IPS-20b (cell line): ENCODE data around the gene SCIN.

ENCODE experiments used
- H3K27ac ChIP-seq: one replicate; pipeline ENCODE4 v1.5.1; 2013; ENCODE audit warnings: low read length
- H3K27me3 ChIP-seq: 2 replicates; pipeline ENCODE4 v1.6.1; 2013; ENCODE audit warnings: mild to moderate bottlenecking, low read length, inconsistent platforms; ENCODE audit not compliant: insufficient read depth
- H3K36me3 ChIP-seq: 2 replicates; pipeline ENCODE4 v1.6.1; 2013; ENCODE audit warnings: low read depth, mild to moderate bottlenecking, inconsistent platforms, low read length, moderate library complexity; ENCODE audit not compliant: insufficient read depth
- H3K4me1 ChIP-seq: 2 replicates; pipeline ENCODE4 v1.6.1; 2013; ENCODE audit warnings: mild to moderate bottlenecking, control low read depth, inconsistent platforms, low read length, moderate library complexity; ENCODE audit not compliant: insufficient read depth
- H3K4me3 ChIP-seq: 2 replicates; pipeline ENCODE4 v1.5.1; 2013; ENCODE audit warnings: mild to moderate bottlenecking, low read length, inconsistent platforms
- H3K9ac ChIP-seq: 2 replicates; pipeline ENCODE4 v1.6.1; 2013; ENCODE audit warnings: low read depth, mild to moderate bottlenecking, inconsistent platforms, low read length, moderate library complexity
- H3K9me3 ChIP-seq: 2 replicates; pipeline ENCODE4 v1.6.1; 2013; ENCODE audit warnings: mild to moderate bottlenecking, low read depth, low read length, inconsistent platforms; ENCODE audit not compliant: insufficient read depth

The SCIN gene

GRCh38 chr7:12590559-12590958 is 20.0 kb downstream of the SCIN start:
- Histone ChIP-seq H3K27ac (no peak overlapping the region), H3K4me1 (no peaks in the 10 kb centered on the region), H3K4me3 (no peak overlapping the region), H3K27me3 (no peaks in the 10 kb centered on the region), H3K36me3 (no peaks in the 10 kb centered on the region), H3K9me3 (no peaks in the 10 kb centered on the region), H3K9ac (no peak overlapping the region)

GRCh38 chr7:12594122-12594897 is 23.8 kb downstream of the SCIN start:
- Histone ChIP-seq H3K36me3 (no peaks in the 10 kb centered on the region), H3K9me3 (no peaks in the 10 kb centered on the region), H3K27ac (no peak overlapping the region), H3K4me1 (no peaks in the 10 kb centered on the region), H3K27me3 (no peaks in the 10 kb centered on the region), H3K4me3 (no peak overlapping the region), H3K9ac (no peak overlapping the region)

- Histone ChIP-seq H3K36me3 (no peaks in the 10 kb centered on the region), H3K9ac (no peak overlapping the region), H3K4me1 (no peaks in the 10 kb centered on the region), H3K27me3 (no peaks in the 10 kb centered on the region), H3K4me3 (no peak overlapping the region), H3K9me3 (no peaks in the 10 kb centered on the region), H3K27ac (no peak overlapping the region)
Measured at GRCh38 chr7:12595148-12595547, 24.6 kb downstream of the SCIN start.

GRCh38 chr7:12596225-12596790 is 25.8 kb downstream of the SCIN start:
- 0 out of 2 replicates have a peak, but pooled peaks cover under 1% of the 10 kb centered on the region for H3K9me3 ChIP-seq
- H3K27ac ChIP-seq = no peak overlapping the region
- no peak overlapping the region for H3K4me3 ChIP-seq
- H3K36me3 ChIP-seq = no peaks in the 10 kb centered on the region
- H3K4me1 ChIP-seq = no peaks in the 10 kb centered on the region
- H3K9ac ChIP-seq = no peak overlapping the region
- H3K27me3 ChIP-seq = no peaks in the 10 kb centered on the region

- Histone ChIP-seq H3K27me3 (no peaks in the 10 kb centered on the region), H3K4me1 (no peaks in the 10 kb centered on the region), H3K4me3 (no peak overlapping the region), H3K9ac (no peak overlapping the region), H3K27ac (no peak overlapping the region), H3K9me3 (peaks cover 11% of the 10 kb centered on the region; the same call in 1 of the 2 replicates), H3K36me3 (no peaks in the 10 kb centered on the region)
Measured at GRCh38 chr7:12601302-12601869, 30.9 kb downstream of the SCIN start.

- H3K9ac ChIP-seq = no peak overlapping the region
- no peak overlapping the region for H3K27ac ChIP-seq
- no peaks in the 10 kb centered on the region for H3K27me3 ChIP-seq
- peaks cover 8% of the 10 kb centered on the region; the same call in 1 of the 2 replicates for H3K9me3 ChIP-seq
- no peak overlapping the region for H3K4me3 ChIP-seq
- H3K36me3 ChIP-seq = no peaks in the 10 kb centered on the region
- H3K4me1 ChIP-seq = no peaks in the 10 kb centered on the region
Measured at GRCh38 chr7:12607134-12607533, 36.6 kb downstream of the SCIN start.

GRCh38 chr7:12609561-12609960 is 39.0 kb downstream of the SCIN start:
- Histone ChIP-seq H3K27ac (no peak overlapping the region), H3K4me1 (no peaks in the 10 kb centered on the region), H3K4me3 (no peak overlapping the region), H3K9ac (no peak overlapping the region), H3K9me3 (no peaks in the 10 kb centered on the region), H3K27me3 (no peaks in the 10 kb centered on the region), H3K36me3 (no peaks in the 10 kb centered on the region)

- Histone ChIP-seq H3K36me3 (no peaks in the 10 kb centered on the region), H3K27ac (no peak overlapping the region), H3K4me3 (no peak overlapping the region), H3K9me3 (no peaks in the 10 kb centered on the region), H3K4me1 (no peaks in the 10 kb centered on the region), H3K27me3 (no peaks in the 10 kb centered on the region), H3K9ac (no peak overlapping the region)
Measured at GRCh38 chr7:12610899-12611298, 40.4 kb downstream of the SCIN start.

GRCh38 chr7:12612622-12613021 is 42.1 kb downstream of the SCIN start:
- Histone ChIP-seq H3K9ac (no peak overlapping the region), H3K27ac (no peak overlapping the region), H3K4me1 (no peaks in the 10 kb centered on the region), H3K27me3 (no peaks in the 10 kb centered on the region), H3K4me3 (no peak overlapping the region), H3K9me3 (no peaks in the 10 kb centered on the region), H3K36me3 (no peaks in the 10 kb centered on the region)

- Histone ChIP-seq H3K36me3 (no peaks in the 10 kb centered on the region), H3K4me3 (no peak overlapping the region), H3K27me3 (no peaks in the 10 kb centered on the region), H3K4me1 (peaks cover 10% of the 10 kb centered on the region; the same call in 1 of the 2 replicates), H3K27ac (no peak overlapping the region), H3K9me3 (no peaks in the 10 kb centered on the region), H3K9ac (no peak overlapping the region)
Measured at GRCh38 chr7:12619461-12620069, 49.0 kb downstream of the SCIN start.

GRCh38 chr7:12620371-12620770 is 49.9 kb downstream of the SCIN start:
- Histone ChIP-seq H3K4me3 (no peak overlapping the region), H3K9me3 (no peaks in the 10 kb centered on the region), H3K27ac (no peak overlapping the region), H3K27me3 (no peaks in the 10 kb centered on the region), H3K9ac (no peak overlapping the region), H3K36me3 (no peaks in the 10 kb centered on the region), H3K4me1 (peaks cover 10% of the 10 kb centered on the region; the same call in 1 of the 2 replicates)
